ENCODE data around the gene TMEM254. TPM values are rescaled to one million over a fixed set of nuclear protein-coding genes. Genes with fewer than 3 reads are reported as not detected.

Gene TMEM254
- total RNA-seq, 4 donors from 2014 or later = 8.0 to 18.8 (median 14.1) TPM

- Histone ChIP-seq H3K4me1 (peaks cover 0 to 66% (median 9%) of the 10 kb centered on the region in 4 donors), H3K9me3 (no peaks in the 10 kb centered on the region), H3K4me3 (peak overlapping the region in 1 of 4 donors; percentile 5), H3K27me3 (no peaks in the 10 kb centered on the region), H3K27ac (peak overlapping the region; percentile 59 to 90 (median 74)), H3K36me3 (no peaks in the 10 kb centered on the region)
- peak; percentile 61 to 63 for DNase-seq (ENCODE audit: low spot score in 2 of 2)
- WGBS, 2 donors = 51 to 56% methylated on average over 14 of the region's 14 CpGs
- peak in 1 of 2 donors; percentile 46 for TF ChIP-seq EP300 (IDR thresholded peaks at IDR 0.05)
- TF ChIP-seq POLR2A (IDR thresholded peaks at IDR 0.05) = no peak
Measured at GRCh38 chr10:80137031-80137862, 58.8 kb downstream of the TMEM254 start.

DNA sequence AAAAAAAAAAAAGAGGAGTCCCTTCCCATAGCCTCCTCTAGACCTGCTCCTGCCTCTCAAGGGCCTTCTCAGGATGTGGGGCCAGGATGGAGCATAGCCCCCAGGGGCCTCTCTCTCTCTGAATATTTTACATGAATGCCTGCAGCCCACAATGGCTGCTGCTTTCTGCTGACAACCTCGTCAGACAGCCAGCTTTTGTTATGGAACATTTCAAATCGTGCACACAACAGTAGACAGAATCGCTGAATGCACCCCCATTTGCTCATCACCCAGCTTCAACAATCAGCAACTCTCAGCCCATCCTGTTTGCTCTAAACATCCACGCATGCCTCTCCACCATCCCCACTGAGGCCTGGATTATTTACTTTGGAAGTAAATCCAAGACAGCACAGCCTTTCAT lies 59.5 kb downstream of the TMEM254 start:
- 30 to 34% methylated on average over 4 of the region's 4 CpGs for WGBS, 2 donors
- Histone ChIP-seq H3K27me3 (no peaks in the 10 kb centered on the region), H3K4me1 (peaks cover 0 to 64% (median 9%) of the 10 kb centered on the region in 4 donors), H3K4me3 (no peak overlapping the region), H3K9me3 (no peaks in the 10 kb centered on the region), H3K27ac (peak overlapping the region in 3 of 4 donors; percentile 62 to 90 (median 85)), H3K36me3 (no peaks in the 10 kb centered on the region)
- no peak for DNase-seq (ENCODE audit: low spot score in 2 of 2)
- TF ChIP-seq POLR2A (IDR thresholded peaks at IDR 0.05) (no peak), CTCF (IDR thresholded peaks at IDR 0.05) (no peak), EP300 (IDR thresholded peaks at IDR 0.05) (no peak)

GRCh38 chr10:80139265-80139664 lies 60.8 kb downstream of the TMEM254 start:
- H3K4me1 ChIP-seq = peaks cover 0 to 63% (median 12%) of the 10 kb centered on the region in 4 donors
- H3K27ac ChIP-seq = no peak overlapping the region
- H3K4me3 ChIP-seq = no peak overlapping the region
- no peaks in the 10 kb centered on the region for H3K36me3 ChIP-seq
- no peaks in the 10 kb centered on the region for H3K9me3 ChIP-seq
- no peaks in the 10 kb centered on the region for H3K27me3 ChIP-seq
- WGBS, 2 donors = 80 to 90% methylated on average over 2 of the region's 2 CpGs
- DNase-seq (ENCODE audit: low spot score in 2 of 2) = no peak
- no peak for TF ChIP-seq POLR2A (IDR thresholded peaks at IDR 0.05)

GRCh38 chr10:80140251-80140650 lies 61.8 kb downstream of the TMEM254 start:
- DNase-seq (ENCODE audit: low spot score in 2 of 2) = no peak
- no peak for TF ChIP-seq EP300 (IDR thresholded peaks at IDR 0.05)
- Histone ChIP-seq H3K4me3 (no peak overlapping the region), H3K4me1 (peaks cover 0 to 68% (median 22%) of the 10 kb centered on the region in 4 donors), H3K36me3 (no peaks in the 10 kb centered on the region), H3K27ac (no peak overlapping the region), H3K27me3 (no peaks in the 10 kb centered on the region), H3K9me3 (no peaks in the 10 kb centered on the region)
- WGBS, 2 donors = 89 to 94% methylated on average over 7 of the region's 7 CpGs

DNA sequence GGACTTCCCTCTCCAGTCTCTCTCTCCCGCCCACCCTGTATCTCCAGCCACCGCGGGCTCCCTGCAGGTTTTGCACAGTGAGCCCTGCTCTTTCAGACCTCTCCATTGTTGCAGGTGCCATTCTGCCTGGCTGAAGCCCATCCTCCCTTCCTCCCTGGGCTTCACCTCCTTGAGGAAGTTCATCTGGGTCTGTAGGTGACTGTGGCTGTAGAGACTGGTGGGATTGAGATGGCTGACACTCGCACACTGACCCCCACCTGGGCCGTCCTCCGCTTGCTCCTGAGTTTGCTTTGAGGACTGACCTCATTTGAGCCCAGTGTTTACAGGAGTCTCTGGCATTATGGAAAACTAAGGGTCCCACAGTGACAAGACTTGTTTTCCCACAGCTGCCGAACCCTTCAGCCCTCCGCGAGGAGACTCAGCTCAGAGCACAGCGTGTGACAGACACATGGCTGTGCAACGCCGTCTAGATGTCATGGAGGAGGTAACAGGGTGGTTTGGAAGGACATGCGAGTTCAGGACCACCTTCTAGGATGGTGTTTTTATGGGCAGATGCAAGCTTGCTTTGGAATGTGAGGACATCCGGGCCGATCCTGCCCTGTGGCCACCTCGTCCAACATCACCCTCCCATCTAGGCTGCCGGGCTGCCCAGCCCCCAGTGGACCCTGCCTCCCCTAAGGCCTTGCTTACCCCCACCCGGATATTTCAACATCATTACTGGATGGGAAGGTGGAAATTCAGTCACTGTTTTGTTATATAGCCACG lies 63.4 kb downstream of the TMEM254 start:
- no peak for DNase-seq (ENCODE audit: low spot score in 2 of 2)

More for the DNA sequence above, 63.4 kb downstream of the TMEM254 start:
- no peak for TF ChIP-seq POLR2A (IDR thresholded peaks at IDR 0.05)
- no peak for TF ChIP-seq EP300 (IDR thresholded peaks at IDR 0.05)
- no peak for TF ChIP-seq CTCF (IDR thresholded peaks at IDR 0.05)
- Histone ChIP-seq H3K36me3 (no peaks in the 10 kb centered on the region), H3K4me1 (peaks cover 0 to 61% (median 21%) of the 10 kb centered on the region in 4 donors), H3K27me3 (no peaks in the 10 kb centered on the region), H3K4me3 (no peak overlapping the region), H3K27ac (peak overlapping the region in 1 of 4 donors; percentile 15), H3K9me3 (no peaks in the 10 kb centered on the region)
- 59 to 60% methylated on average over 19 of the region's 19 CpGs for WGBS, 2 donors

Other genes starting within 250 kb of the TMEM254 start
- gene SFTPD, start 129.6 kb upstream of the TMEM254 start, total RNA-seq = 1 to 10 TPM in 2 of 4 donors, not detected in 2; 1.5 to 2.5 TPM
- 100 to 1,000 TPM in 3 of 4 donors, 10 to 100 TPM in 1; 63.3 to 199 (median 140) TPM for gene PLAC9, start 54.1 kb downstream of the TMEM254 start, total RNA-seq
- 100 to 1,000 TPM in 3 of 4 donors, 10 to 100 TPM in 1; 99.8 to 128 (median 113) TPM for gene ANXA11, start 126.9 kb downstream of the TMEM254 start, total RNA-seq
- not detected for gene MAT1A, start 211.0 kb downstream of the TMEM254 start, total RNA-seq